WTC11 (cell line): Measurements from ENCODE around the gene IFITM5. TPM values are rescaled to one million over a fixed set of nuclear protein-coding genes. Genes with fewer than 3 reads are reported as not detected.

Experiments
- ATAC-seq: fragments of 200-7000 bp; cut with Tn5 transposase; 2 replicates; pipeline ENCODE4 v1.10.0; 2021; ENCODE audit warnings: mild to moderate bottlenecking, moderate library complexity
- CTCF ChIA-PET: fragments of 300-600 bp; sonication (Branson Sonifier 250); formaldehyde crosslinking; loops from one replicate; lab custom pipeline; 2021; ENCODE audit warnings: antibody characterized with exemption; lab: Charles Lee
- POLR2A ChIA-PET: fragments of 350-600 bp; sonication (Branson Sonifier 250); formaldehyde crosslinking; loops from one replicate; lab custom pipeline; 2021; ENCODE audit warnings: antibody characterized with exemption; lab: Charles Lee
- DNase-seq: peaks from one replicate; pipeline ENCODE4 v3.0.0; 2021; ENCODE audit warnings: low spot score
- H3K27ac Mint-ChIP-seq: 2 replicates; pipeline ENCODE4 v1.8.0; 2021; ENCODE audit warnings: mixed read lengths
- H3K27me3 Mint-ChIP-seq: 2 replicates; pipeline ENCODE4 v1.8.0; 2021; ENCODE audit warnings: low read depth, mild to moderate bottlenecking, moderate library complexity, mixed read lengths
- H3K36me3 Mint-ChIP-seq: 2 replicates; pipeline ENCODE4 v1.8.0; 2021; ENCODE audit warnings: mixed read lengths
- H3K4me1 Mint-ChIP-seq: 2 replicates; pipeline ENCODE4 v1.8.0; 2022; ENCODE audit warnings: mixed read lengths
- H3K4me3 Mint-ChIP-seq: 2 replicates; pipeline ENCODE4 v1.8.0; 2021; ENCODE audit warnings: mild to moderate bottlenecking, moderate library complexity, mixed read lengths
- H3K9me3 Mint-ChIP-seq: 2 replicates; pipeline ENCODE4 v1.8.0; 2021; ENCODE audit warnings: mixed read lengths
- CBFB ChIP-seq: sonication (generic); formaldehyde crosslinking; IDR thresholded peaks from 2 replicates; pipeline ENCODE4 v1.8.1; 2022; ENCODE audit warnings: mild to moderate bottlenecking, low read depth, missing genetic modification reagents
- CREM ChIP-seq: sonication (generic); formaldehyde crosslinking; IDR thresholded peaks from 2 replicates; pipeline ENCODE4 v1.8.1; 2022; ENCODE audit warnings: mild to moderate bottlenecking, missing genetic modification reagents, moderate library complexity
- E2F5 ChIP-seq: sonication (generic); formaldehyde crosslinking; IDR thresholded peaks from 2 replicates; pipeline ENCODE4 v1.8.1; 2022; ENCODE audit warnings: mild to moderate bottlenecking, moderate library complexity, missing genetic modification reagents
- ELF4 ChIP-seq: sonication (generic); formaldehyde crosslinking; IDR thresholded peaks from 2 replicates; pipeline ENCODE4 v1.8.1; 2022; ENCODE audit warnings: low read depth, mild to moderate bottlenecking, moderate library complexity, missing genetic modification reagents
- ETV6 ChIP-seq: sonication (generic); formaldehyde crosslinking; IDR thresholded peaks from 2 replicates; pipeline ENCODE4 v1.8.1; 2022; ENCODE audit warnings: mild to moderate bottlenecking, missing genetic modification reagents
- FOXK1 ChIP-seq: sonication (generic); formaldehyde crosslinking; IDR thresholded peaks from 2 replicates; pipeline ENCODE4 v1.8.0; 2022; ENCODE audit warnings: mild to moderate bottlenecking, moderate library complexity, missing genetic modification reagents
- FOXP1 ChIP-seq: sonication (generic); formaldehyde crosslinking; IDR thresholded peaks from 2 replicates; pipeline ENCODE4 v1.8.0; 2022; ENCODE audit warnings: missing genetic modification reagents, mild to moderate bottlenecking, moderate library complexity, borderline replicate concordance
- HMGA2 ChIP-seq: fragments of 250-450 bp; sonication (Bioruptor Pico); IDR thresholded peaks from 2 replicates; pipeline ENCODE4 v1.4.0; 2021; ENCODE audit warnings: mild to moderate bottlenecking, moderate library complexity
- JAZF1 ChIP-seq: fragments of 250-450 bp; sonication (Bioruptor Pico); IDR thresholded peaks from 2 replicates; pipeline ENCODE4 v1.9.0; 2021; ENCODE audit warnings: moderate library complexity, mild to moderate bottlenecking, inconsistent platforms
- KAT7 ChIP-seq: sonication (generic); formaldehyde crosslinking; IDR thresholded peaks from 2 replicates; pipeline ENCODE4 v1.8.1; 2023; ENCODE audit warnings: missing genetic modification reagents, mild to moderate bottlenecking, borderline replicate concordance
- MAX ChIP-seq: sonication (generic); formaldehyde crosslinking; IDR thresholded peaks from 2 replicates; pipeline ENCODE4 v1.8.0; 2022; ENCODE audit warnings: mild to moderate bottlenecking, missing genetic modification reagents
- NFE2L1 ChIP-seq: sonication (generic); formaldehyde crosslinking; IDR thresholded peaks from 2 replicates; pipeline ENCODE4 v1.8.1; 2023; ENCODE audit warnings: missing genetic modification reagents
- OVOL2 ChIP-seq: fragments of 250-450 bp; sonication (Bioruptor Pico); IDR thresholded peaks from 2 replicates; pipeline ENCODE4 v1.9.0; 2021; ENCODE audit warnings: mild to moderate bottlenecking, borderline replicate concordance
- PRRX2 ChIP-seq: fragments of 250-450 bp; sonication (Bioruptor Pico); IDR thresholded peaks from 2 replicates; pipeline ENCODE4 v1.8.0; 2021; ENCODE audit warnings: mild to moderate bottlenecking
- RORB ChIP-seq: fragments of 250-450 bp; sonication (Bioruptor Pico); IDR thresholded peaks from 2 replicates; pipeline ENCODE4 v1.9.0; 2021; ENCODE audit warnings: mild to moderate bottlenecking
- SMAD3 ChIP-seq: sonication (generic); formaldehyde crosslinking; IDR thresholded peaks from 2 replicates; pipeline ENCODE4 v1.8.0; 2022; ENCODE audit warnings: missing genetic modification reagents, mild to moderate bottlenecking, borderline replicate concordance
- SMAD4 ChIP-seq: sonication (generic); formaldehyde crosslinking; IDR thresholded peaks from 2 replicates; pipeline ENCODE4 v1.8.0; 2022; ENCODE audit warnings: mild to moderate bottlenecking, missing genetic modification reagents
- SP1 ChIP-seq: sonication (generic); formaldehyde crosslinking; conservative IDR thresholded peaks from 2 replicates; pipeline ENCODE4 v1.8.1; 2022; ENCODE audit warnings: missing genetic modification reagents
- TEAD1 ChIP-seq: sonication (generic); formaldehyde crosslinking; IDR thresholded peaks from 2 replicates; pipeline ENCODE4 v1.8.0; 2022; ENCODE audit warnings: mild to moderate bottlenecking, missing genetic modification reagents
- TP53 ChIP-seq: sonication (generic); formaldehyde crosslinking; IDR thresholded peaks from 2 replicates; pipeline ENCODE4 v1.8.1; 2023; ENCODE audit warnings: mild to moderate bottlenecking, missing genetic modification reagents
- ZNF396 ChIP-seq: fragments of 250-450 bp; sonication (Bioruptor Pico); IDR thresholded peaks from 2 replicates; pipeline ENCODE4 v1.8.0; 2021; ENCODE audit warnings: mild to moderate bottlenecking, moderate library complexity, borderline replicate concordance
- ZNF423 ChIP-seq: fragments of 250-450 bp; sonication (Bioruptor Pico); IDR thresholded peaks from 2 replicates; pipeline ENCODE4 v2.1.2; 2022; ENCODE audit warnings: mild to moderate bottlenecking, moderate library complexity
- total RNA-seq: library from RNA; stranded (reverse); gene quantifications from 3 replicates; pipeline ENCODE4 v1.2.3, GENCODE V29; 2021
- TF ChIP-seq, protein P1 (sequence below): sonication (generic); formaldehyde crosslinking; conservative IDR thresholded peaks from 2 replicates; pipeline ENCODE4 v1.8.1; 2023; ENCODE audit warnings: mild to moderate bottlenecking, low read depth, missing genetic modification reagents, moderate library complexity
- TF ChIP-seq, protein P2 (sequence below): fragments of 250-450 bp; sonication (Bioruptor Pico); IDR thresholded peaks from 2 replicates; pipeline ENCODE4 v1.9.0; 2021; ENCODE audit warnings: mild to moderate bottlenecking

IFITM5 gene
- total RNA-seq, 1 experiment from 2014 or later = not detected

DNA sequence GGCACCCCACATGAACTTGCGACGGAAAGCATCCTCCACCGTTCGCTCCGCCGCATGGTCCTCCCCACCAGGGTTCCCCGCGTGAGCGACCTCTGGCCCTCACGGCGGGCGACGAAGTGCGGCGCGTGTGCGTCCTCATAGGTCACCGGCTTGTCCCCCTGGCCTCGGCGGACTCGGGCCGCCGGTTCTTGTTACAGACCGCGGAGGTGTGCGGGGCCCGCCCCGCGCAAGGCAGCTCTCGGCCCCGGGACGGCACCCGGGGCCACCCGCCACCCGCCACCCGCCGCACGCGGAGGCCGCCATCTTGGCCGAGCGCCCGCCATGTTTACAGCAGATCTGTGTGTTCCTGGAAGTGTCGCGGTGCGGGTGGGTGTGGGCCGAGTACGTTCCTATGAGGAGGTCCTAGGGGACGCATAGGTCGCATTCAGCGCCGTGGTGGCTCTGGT lies 4.8 kb upstream of the IFITM5 start (continued):
- no peak for TF ChIP-seq E2F5
- TF ChIP-seq JAZF1 (CRISPR knock-in tag) = no peak
- no peak for TF ChIP-seq OVOL2
- no peak for TF ChIP-seq CREM (CRISPR knock-in tag)
- no peak for TF ChIP-seq FOXK1 (CRISPR knock-in tag)
- no peak for TF ChIP-seq CBFB (CRISPR knock-in tag)
- TF ChIP-seq ZNF396 (CRISPR knock-in tag) = no peak

DNA sequence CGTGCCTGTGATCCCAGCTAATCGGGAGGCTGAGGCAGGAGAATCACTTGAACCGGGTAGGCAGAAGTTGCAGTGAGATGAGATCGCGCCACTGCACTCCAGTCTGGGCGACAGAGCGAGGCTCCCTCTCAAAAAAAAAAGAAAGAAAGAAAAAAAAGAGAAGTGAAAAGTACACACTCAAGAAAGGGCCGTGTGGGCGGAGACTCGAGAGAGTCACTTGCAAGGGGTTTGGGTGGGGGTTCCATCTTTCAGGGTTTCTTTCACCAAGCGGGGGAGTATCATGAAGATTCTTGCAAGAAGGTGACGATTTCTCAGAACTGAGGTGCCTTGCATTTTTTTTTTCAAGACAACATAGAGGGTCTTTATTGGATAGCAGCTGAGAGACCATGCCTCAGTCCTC lies 4.0 kb upstream of the IFITM5 start:
- H3K4me1 Mint-ChIP-seq = peaks cover 69% of the 10 kb centered on the region
- no peaks in the 10 kb centered on the region for H3K27me3 Mint-ChIP-seq
- no peak for TF ChIP-seq RORB (CRISPR knock-in tag)
- no peak for TF ChIP-seq TP53 (CRISPR knock-in tag)
- no peak for TF ChIP-seq SMAD4 (CRISPR knock-in tag)
- TF ChIP-seq, protein P1, sequence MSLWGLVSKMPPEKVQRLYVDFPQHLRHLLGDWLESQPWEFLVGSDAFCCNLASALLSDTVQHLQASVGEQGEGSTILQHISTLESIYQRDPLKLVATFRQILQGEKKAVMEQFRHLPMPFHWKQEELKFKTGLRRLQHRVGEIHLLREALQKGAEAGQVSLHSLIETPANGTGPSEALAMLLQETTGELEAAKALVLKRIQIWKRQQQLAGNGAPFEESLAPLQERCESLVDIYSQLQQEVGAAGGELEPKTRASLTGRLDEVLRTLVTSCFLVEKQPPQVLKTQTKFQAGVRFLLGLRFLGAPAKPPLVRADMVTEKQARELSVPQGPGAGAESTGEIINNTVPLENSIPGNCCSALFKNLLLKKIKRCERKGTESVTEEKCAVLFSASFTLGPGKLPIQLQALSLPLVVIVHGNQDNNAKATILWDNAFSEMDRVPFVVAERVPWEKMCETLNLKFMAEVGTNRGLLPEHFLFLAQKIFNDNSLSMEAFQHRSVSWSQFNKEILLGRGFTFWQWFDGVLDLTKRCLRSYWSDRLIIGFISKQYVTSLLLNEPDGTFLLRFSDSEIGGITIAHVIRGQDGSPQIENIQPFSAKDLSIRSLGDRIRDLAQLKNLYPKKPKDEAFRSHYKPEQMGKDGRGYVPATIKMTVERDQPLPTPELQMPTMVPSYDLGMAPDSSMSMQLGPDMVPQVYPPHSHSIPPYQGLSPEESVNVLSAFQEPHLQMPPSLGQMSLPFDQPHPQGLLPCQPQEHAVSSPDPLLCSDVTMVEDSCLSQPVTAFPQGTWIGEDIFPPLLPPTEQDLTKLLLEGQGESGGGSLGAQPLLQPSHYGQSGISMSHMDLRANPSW (CRISPR knock-in tag) = no peak
- TF ChIP-seq NFE2L1 = no peak
- no peak for TF ChIP-seq HMGA2 (CRISPR knock-in tag)
- no peak for TF ChIP-seq SMAD3 (CRISPR knock-in tag)
- no peak for TF ChIP-seq ELF4 (CRISPR knock-in tag)
- TF ChIP-seq FOXP1 (CRISPR knock-in tag) = no peak
- no peak for TF ChIP-seq OVOL2
- no peak for TF ChIP-seq PRRX2 (CRISPR knock-in tag)
- TF ChIP-seq, protein P2, sequence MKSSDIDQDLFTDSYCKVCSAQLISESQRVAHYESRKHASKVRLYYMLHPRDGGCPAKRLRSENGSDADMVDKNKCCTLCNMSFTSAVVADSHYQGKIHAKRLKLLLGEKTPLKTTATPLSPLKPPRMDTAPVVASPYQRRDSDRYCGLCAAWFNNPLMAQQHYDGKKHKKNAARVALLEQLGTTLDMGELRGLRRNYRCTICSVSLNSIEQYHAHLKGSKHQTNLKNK (CRISPR knock-in tag) = no peak
- no peak for TF ChIP-seq TEAD1 (CRISPR knock-in tag)
- no peak for TF ChIP-seq KAT7 (CRISPR knock-in tag)
- no peaks in the 10 kb centered on the region for H3K9me3 Mint-ChIP-seq
- ChIA-PET POLR2A (no interaction called here), CTCF (interaction anchor here (0.7 to 3.2 kb wide), 3 partner anchors 52 to 90 kb away, joined by 3 to 25 read pairs (median 8); partner anchors contain the start of gene PKP3)
- ATAC-seq = no peak
- no peak overlapping the region for H3K4me3 Mint-ChIP-seq
- H3K36me3 Mint-ChIP-seq = no peaks in the 10 kb centered on the region
- DNase-seq = no peak
- no peak overlapping the region; the same call in none of the 2 replicates for H3K27ac Mint-ChIP-seq

DNA sequence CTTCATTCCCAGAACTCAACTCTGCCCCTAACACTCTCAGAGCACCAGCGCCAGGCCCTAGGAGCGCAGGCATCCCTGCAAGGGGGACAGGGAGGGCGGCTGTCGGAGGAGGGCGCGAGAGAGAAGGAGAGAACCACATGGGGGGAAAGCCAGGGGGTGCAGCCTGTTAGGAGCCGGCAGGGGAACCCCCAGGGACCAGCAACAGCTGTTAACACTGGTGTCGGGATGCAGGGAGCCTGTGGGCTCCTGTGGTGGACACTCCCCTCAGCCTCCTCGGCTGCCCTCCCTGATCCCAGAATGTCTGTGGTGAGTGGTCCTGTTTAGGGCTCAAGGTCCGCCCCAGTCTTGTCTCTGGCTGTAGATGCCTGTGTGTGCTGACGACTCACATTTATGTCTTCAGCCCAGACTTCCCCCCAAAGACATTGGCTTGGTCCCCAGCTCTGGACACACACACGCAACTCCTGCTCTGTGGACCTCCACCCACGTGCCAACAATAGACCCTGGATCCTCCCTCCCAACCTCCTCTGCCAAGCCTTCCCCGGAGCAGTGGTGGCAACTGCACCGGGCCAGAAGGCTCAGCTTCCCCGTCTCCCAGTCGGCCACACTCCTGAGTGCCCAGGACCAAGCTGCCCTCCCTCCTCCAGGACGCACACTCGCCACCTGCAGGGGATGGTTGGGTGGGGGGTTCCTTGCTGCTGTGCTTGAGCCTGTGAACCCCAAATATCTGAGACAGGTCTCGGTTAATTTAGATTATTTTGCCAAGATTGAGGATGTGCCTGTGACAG lies 817 bp upstream of the IFITM5 start:
- H3K4me1 Mint-ChIP-seq = peaks cover 53% of the 10 kb centered on the region
- H3K27ac Mint-ChIP-seq = peak overlapping the region; percentile 82; the same call in 1 of the 2 replicates
- DNase-seq = no peak
- H3K9me3 Mint-ChIP-seq = no peaks in the 10 kb centered on the region
- H3K27me3 Mint-ChIP-seq = no peaks in the 10 kb centered on the region
- POLR2A ChIA-PET = interaction anchor here (0.8 to 1.5 kb wide), 5 partner anchors 11 to 55 kb away, joined by 3 to 5 read pairs (median 4); partner anchors contain the start of gene NLRP6
- H3K4me3 Mint-ChIP-seq = no peak overlapping the region
- peak; percentile 38 for ATAC-seq
- no peaks in the 10 kb centered on the region for H3K36me3 Mint-ChIP-seq
- TF ChIP-seq MAX (0 out of 2 replicates have a peak, but pooled peaks have one; percentile 36), ETV6 (CRISPR knock-in tag) (no peak), SP1 (0 out of 2 replicates have a peak, but pooled peaks have one; percentile 13), ZNF423 (CRISPR knock-in tag) (peak; percentile 70)
- CTCF ChIA-PET = interaction anchor here (0.6 to 2.6 kb wide), 5 partner anchors 9 to 64 kb away, joined by 3 to 23 read pairs (median 5); no protein-coding TSS in a partner anchor
